Cardiac muscle cell (in vitro differentiated cells and primary cell): Measurements from ENCODE around the gene P3H1. TPM values are rescaled to one million over a fixed set of nuclear protein-coding genes. Genes with fewer than 3 reads are reported as not detected.

Source experiments
- DNase-seq, 2 donors: peaks; one replicate each; pipeline versions ENCODE4 v3.0.0 to v3.0.0-alpha.2; 2010 to 2017; ENCODE audit warnings: low read depth in 1 of 2, low spot score in 1 of 2
- H3K27ac ChIP-seq: fragments of 200-600 bp; sonication (generic); 2 replicates; pipeline ENCODE4 v1.5.1; 2016
- H3K27me3 ChIP-seq: fragments of 200-600 bp; sonication (generic); 2 replicates; pipeline ENCODE4 v1.6.0; 2016; ENCODE audit warnings: control low read depth
- H3K36me3 ChIP-seq: fragments of 200-600 bp; sonication (generic); 2 replicates; pipeline ENCODE4 v1.5.1; 2016; ENCODE audit warnings: control low read depth
- H3K4me1 ChIP-seq: fragments of 200-600 bp; sonication (generic); 2 replicates; pipeline ENCODE4 v1.8.1; 2017; ENCODE audit warnings: low read depth, mild to moderate bottlenecking, mixed run types
- H3K4me3 ChIP-seq: fragments of 200-600 bp; sonication (generic); 2 replicates; pipeline ENCODE4 v1.5.1; 2016; ENCODE audit warnings: mild to moderate bottlenecking
- H3K9me3 ChIP-seq: fragments of 200-600 bp; sonication (generic); 2 replicates; pipeline ENCODE4 v1.5.1; 2017; ENCODE audit warnings: low read depth, mild to moderate bottlenecking, control low read depth
- polyA plus RNA-seq: library from polyadenylated mRNA; unstranded; fragments of >200 nt; fragmentation: Nextera tagmentation; extraction: Ambion mirVana; gene quantifications from 2 replicates; pipeline ENCODE4 v1.2.1, GENCODE V29; 2016
- total RNA-seq: library from RNA; depleted of rRNA; stranded (reverse); fragments of >200 nt; gene quantifications from 2 replicates; pipeline ENCODE4 v1.2.3, GENCODE V29; 2016
- TF ChIP-seq, protein P1 (sequence below): IDR thresholded peaks from 2 replicates; pipeline ENCODE4 v1.5.1; 2012; ENCODE audit warnings: low read depth, mild to moderate bottlenecking, low read length

The P3H1 gene
- total and polyA plus RNA-seq, 2 experiments from 2014 or later = 56.1 to 65.4 TPM

DNA sequence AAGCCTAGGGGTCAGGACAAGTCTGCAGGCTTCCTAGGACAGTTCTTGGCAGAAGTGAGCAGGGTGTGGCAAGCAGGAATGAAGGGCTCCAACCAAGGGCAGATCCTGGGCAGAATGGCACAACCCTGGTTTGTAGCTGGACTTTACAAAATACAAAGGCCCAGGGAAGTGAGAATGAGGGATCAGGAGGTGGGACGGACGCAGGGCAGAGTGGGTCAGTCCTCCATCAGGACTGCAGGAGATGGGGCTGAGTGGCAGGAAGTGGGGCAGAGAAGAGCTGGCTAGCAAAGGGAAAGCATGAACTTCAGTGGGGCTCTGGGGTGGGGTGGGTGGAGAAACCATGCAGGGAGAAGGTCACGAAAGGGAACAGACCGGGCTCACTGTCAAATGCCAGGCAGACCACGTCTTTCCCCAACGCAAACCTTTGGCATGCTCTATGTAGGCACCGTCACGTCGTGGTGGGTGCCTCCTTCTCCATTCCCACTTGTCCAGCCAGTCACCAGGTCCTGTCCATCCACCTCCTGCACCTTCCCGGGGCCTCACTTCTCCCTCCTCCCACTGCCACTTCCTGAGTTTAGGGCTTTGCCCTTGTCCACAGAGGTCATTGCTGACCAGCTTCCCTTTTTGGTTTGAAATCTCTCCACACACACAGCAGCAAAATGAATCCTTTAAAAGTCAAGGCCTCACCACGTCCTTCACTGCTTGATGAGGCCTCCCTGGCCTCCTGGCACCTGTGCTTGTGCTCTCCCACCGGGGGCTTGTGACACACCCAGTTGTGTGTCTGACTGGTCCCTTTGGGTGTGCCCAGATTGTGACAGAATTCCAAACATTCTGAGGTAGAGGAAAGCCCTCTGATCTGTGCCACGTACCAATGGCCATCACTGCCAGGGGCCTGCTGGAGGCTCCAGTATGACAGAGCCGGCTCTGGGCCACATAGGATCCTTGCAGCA, 18.1 kb downstream of the P3H1 start:
- H3K27me3 ChIP-seq = no peaks in the 10 kb centered on the region
- H3K36me3 ChIP-seq = peaks cover 40% of the 10 kb centered on the region
- H3K4me1 ChIP-seq = peaks cover 6% of the 10 kb centered on the region
- no peak overlapping the region for H3K27ac ChIP-seq
- no peak for DNase-seq
- no peaks in the 10 kb centered on the region for H3K9me3 ChIP-seq
- TF ChIP-seq, protein P1, sequence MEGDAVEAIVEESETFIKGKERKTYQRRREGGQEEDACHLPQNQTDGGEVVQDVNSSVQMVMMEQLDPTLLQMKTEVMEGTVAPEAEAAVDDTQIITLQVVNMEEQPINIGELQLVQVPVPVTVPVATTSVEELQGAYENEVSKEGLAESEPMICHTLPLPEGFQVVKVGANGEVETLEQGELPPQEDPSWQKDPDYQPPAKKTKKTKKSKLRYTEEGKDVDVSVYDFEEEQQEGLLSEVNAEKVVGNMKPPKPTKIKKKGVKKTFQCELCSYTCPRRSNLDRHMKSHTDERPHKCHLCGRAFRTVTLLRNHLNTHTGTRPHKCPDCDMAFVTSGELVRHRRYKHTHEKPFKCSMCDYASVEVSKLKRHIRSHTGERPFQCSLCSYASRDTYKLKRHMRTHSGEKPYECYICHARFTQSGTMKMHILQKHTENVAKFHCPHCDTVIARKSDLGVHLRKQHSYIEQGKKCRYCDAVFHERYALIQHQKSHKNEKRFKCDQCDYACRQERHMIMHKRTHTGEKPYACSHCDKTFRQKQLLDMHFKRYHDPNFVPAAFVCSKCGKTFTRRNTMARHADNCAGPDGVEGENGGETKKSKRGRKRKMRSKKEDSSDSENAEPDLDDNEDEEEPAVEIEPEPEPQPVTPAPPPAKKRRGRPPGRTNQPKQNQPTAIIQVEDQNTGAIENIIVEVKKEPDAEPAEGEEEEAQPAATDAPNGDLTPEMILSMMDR = no peak
- no peak overlapping the region for H3K4me3 ChIP-seq

DNA sequence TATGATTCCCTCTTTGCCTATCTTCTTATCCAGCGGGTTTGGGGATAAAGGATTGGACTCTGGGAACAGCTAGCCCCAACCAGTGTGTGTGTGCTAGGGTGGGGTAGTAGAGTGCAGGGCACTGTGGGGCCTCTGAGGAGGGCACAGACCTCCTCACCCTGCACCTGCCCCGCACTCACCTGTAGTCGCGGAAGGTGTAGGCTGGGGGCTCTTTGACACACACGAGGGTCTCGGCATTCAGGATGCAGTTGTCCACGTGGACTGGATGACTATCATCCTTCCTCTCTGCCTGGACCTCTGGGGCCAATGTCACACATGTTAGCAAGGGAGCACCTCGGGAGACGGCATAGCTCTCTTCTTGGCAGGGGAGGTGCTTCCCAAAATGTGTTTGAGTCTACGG, 18.8 kb downstream of the P3H1 start:
- Histone ChIP-seq H3K9me3 (no peaks in the 10 kb centered on the region), H3K27me3 (no peaks in the 10 kb centered on the region), H3K27ac (peak overlapping the region; percentile 35), H3K4me1 (peaks cover 6% of the 10 kb centered on the region), H3K36me3 (peaks cover 34% of the 10 kb centered on the region), H3K4me3 (no peak overlapping the region)
- no peak for DNase-seq
- TF ChIP-seq, protein P1 = no peak

DNA sequence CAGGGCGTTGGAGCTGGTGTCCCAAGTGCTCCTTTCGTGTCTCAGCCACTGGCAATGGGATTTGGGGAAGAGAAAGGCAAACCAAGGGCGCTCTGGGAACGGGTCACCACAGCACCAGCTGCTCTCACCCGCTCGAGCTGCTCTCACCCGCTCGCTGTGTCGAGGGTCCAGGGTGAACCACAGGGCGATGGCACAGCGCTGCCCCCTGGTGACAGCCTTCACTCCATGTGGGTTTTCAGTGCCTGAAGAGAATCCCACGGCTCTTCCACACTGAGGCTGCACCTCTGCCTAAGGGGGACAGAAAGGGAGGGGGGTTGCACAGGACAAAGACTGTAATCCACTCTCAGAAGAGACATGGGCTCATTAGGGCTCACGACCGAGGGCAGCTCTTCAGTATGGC, 19.7 kb downstream of the P3H1 start:
- Histone ChIP-seq H3K27me3 (no peaks in the 10 kb centered on the region), H3K27ac (peak overlapping the region; percentile 35), H3K4me1 (peaks cover 6% of the 10 kb centered on the region), H3K36me3 (peaks cover 25% of the 10 kb centered on the region), H3K9me3 (no peaks in the 10 kb centered on the region), H3K4me3 (no peak overlapping the region)
- TF ChIP-seq, protein P1 = peak; percentile 58
- peak; percentile 35 to 76 for DNase-seq

DNA sequence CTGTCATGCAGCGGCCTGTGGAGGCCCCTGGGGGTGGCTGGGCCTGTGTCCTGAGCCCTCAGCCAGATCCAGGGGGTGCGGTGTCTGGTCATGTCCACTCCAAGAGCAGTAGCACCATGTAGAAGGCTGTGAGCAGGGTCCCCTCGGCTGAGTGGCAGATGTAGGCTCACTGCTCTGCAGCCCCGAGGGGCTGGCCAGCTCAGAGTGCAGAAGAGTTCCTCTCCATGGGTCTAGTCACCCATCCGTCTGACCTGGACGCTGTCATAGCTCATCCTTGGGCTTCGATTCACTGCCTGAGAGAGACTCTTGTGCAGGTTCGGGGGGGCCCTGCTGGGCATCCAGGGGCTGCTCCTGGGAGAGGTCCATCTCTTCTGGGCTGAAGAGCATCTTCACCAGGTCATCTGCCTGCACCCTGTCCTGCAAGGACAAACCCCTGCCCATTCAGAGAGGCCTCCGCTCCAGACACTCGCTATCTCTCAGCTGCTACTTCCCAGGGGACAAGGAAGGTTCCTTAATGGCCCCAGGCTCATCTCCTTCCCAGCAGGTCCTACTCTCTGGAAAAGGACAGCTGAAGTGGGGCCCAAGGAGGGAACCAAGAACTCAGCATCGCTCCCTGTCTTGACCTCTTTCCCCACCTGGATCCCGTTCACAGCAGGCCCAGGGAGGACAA, 20.3 kb downstream of the P3H1 start:
- no peaks in the 10 kb centered on the region for H3K27me3 ChIP-seq
- no peak overlapping the region for H3K27ac ChIP-seq
- H3K4me3 ChIP-seq = no peak overlapping the region
- H3K4me1 ChIP-seq = peaks cover 6% of the 10 kb centered on the region
- TF ChIP-seq, protein P1 = no peak
- no peaks in the 10 kb centered on the region for H3K9me3 ChIP-seq
- DNase-seq = no peak
- H3K36me3 ChIP-seq = peaks cover 20% of the 10 kb centered on the region

DNA sequence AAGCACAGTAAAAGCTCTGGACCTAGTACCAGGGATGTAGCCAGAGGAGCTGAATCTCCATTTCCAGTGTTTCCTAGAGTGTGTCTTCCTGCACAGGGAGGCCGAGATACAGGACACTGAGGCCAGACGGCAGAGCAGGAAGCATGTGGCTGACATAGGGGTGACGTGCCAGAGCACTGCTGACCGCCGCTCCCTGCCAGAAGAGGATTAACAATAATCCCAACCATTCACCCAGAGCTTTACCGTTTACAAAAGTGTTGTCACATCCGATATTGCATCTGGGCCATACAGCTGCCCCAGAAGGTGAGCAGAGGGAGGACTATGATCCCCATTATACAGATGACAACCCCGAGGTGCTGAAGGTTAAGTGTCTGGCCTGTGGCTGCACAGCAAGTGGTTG, 21.0 kb downstream of the P3H1 start:
- TF ChIP-seq, protein P1 = no peak
- Histone ChIP-seq H3K27ac (no peak overlapping the region), H3K4me1 (peaks cover 7% of the 10 kb centered on the region), H3K9me3 (no peaks in the 10 kb centered on the region), H3K36me3 (peaks cover 19% of the 10 kb centered on the region), H3K27me3 (no peaks in the 10 kb centered on the region), H3K4me3 (no peak overlapping the region)
- DNase-seq = no peak
